ENCODE measurements around the gene HOPX.
"Not testable (repeated sequence)": the region's sequence is repeated elsewhere in the genome, so short reads cannot be mapped to it uniquely, and the experiment has no call there.

The HOPX gene

GRCh38 chr4:56655209-56655626 is 25.9 kb downstream of the HOPX start:
- DNase-seq (ENCODE audit: low read depth, low spot score): no peak

GRCh38 chr4:56654238-56654632 is 26.9 kb downstream of the HOPX start:
- DNase-seq (ENCODE audit: low read depth, low spot score): no peak

GRCh38 chr4:56653461-56654237 is 27.4 kb downstream of the HOPX start:
- DNase-seq (ENCODE audit: low read depth, low spot score): no peak

- no peak for DNase-seq (ENCODE audit: low read depth, low spot score)
Observed at GRCh38 chr4:56652196-56652595, 28.9 kb downstream of the HOPX start.

GRCh38 chr4:56651056-56651350 is 30.1 kb downstream of the HOPX start:
- DNase-seq (ENCODE audit: low read depth, low spot score): no peak

- no peak for DNase-seq (ENCODE audit: low read depth, low spot score)
Observed at GRCh38 chr4:56650262-56651055, 30.6 kb downstream of the HOPX start.

- no peak for DNase-seq (ENCODE audit: low read depth, low spot score)
Observed at GRCh38 chr4:56649445-56650261, 31.4 kb downstream of the HOPX start.

- DNase-seq (ENCODE audit: low read depth, low spot score): no peak
Observed at GRCh38 chr4:56648824-56649151, 32.3 kb downstream of the HOPX start.

GRCh38 chr4:56648021-56648823 is 32.9 kb downstream of the HOPX start:
- DNase-seq (ENCODE audit: low read depth, low spot score): no peak

- DNase-seq (ENCODE audit: low read depth, low spot score): no peak
Observed at GRCh38 chr4:56646341-56646740, 34.8 kb downstream of the HOPX start.

- no peak for DNase-seq (ENCODE audit: low read depth, low spot score)
Observed at GRCh38 chr4:56643596-56643995, 37.5 kb downstream of the HOPX start.

GRCh38 chr4:56641494-56642051 is 39.5 kb downstream of the HOPX start:
- no peak for DNase-seq (ENCODE audit: low read depth, low spot score)

- no peak for DNase-seq (ENCODE audit: low read depth, low spot score)
Observed at GRCh38 chr4:56640621-56641493, 40.2 kb downstream of the HOPX start.

GRCh38 chr4:56637791-56638190 is 43.3 kb downstream of the HOPX start:
- DNase-seq (ENCODE audit: low read depth, low spot score): no peak

GRCh38 chr4:56637154-56637553 is 43.9 kb downstream of the HOPX start:
- no peak for DNase-seq (ENCODE audit: low read depth, low spot score)

GRCh38 chr4:56634954-56635353 is 46.1 kb downstream of the HOPX start:
- DNase-seq (ENCODE audit: low read depth, low spot score): not testable (repeated sequence)

- DNase-seq (ENCODE audit: low read depth, low spot score): no peak
Observed at GRCh38 chr4:56633486-56633885, 47.6 kb downstream of the HOPX start.

- no peak for DNase-seq (ENCODE audit: low read depth, low spot score)
Observed at GRCh38 chr4:56630876-56631666, 50.0 kb downstream of the HOPX start.

- DNase-seq (ENCODE audit: low read depth, low spot score): no peak
Observed at GRCh38 chr4:56628592-56628991, 52.5 kb downstream of the HOPX start.

GRCh38 chr4:56627985-56628384 is 53.1 kb downstream of the HOPX start:
- DNase-seq (ENCODE audit: low read depth, low spot score): no peak

Data from activated naive CD8-positive, alpha-beta T cell treated with anti-CD3 and anti-CD28 coated beads, Interleukin-2, amount 50 U/mL, for 16 hours (primary cell).